ENCODE data around the gene ID2. TPM values are rescaled to one million over a fixed set of nuclear protein-coding genes. Genes with fewer than 3 reads are reported as not detected.

The ID2 gene
- total and polyA plus RNA-seq, 2 of the 13 experiments (the other 11 are each of a cell fraction or from before 2014, with no cell fraction given): 214 to 719 TPM

GRCh38 chr2:8681786-8682692, at the start of gene ID2 (continued):
- TF ChIP-seq HOXD1 (CRISPR knock-in tag; IDR thresholded peaks at IDR 0.05) (peak; percentile 95), ZNF382 (CRISPR knock-in tag; IDR thresholded peaks at IDR 0.05; ENCODE audit: borderline replicate concordance) (no peak), CHCHD3 (CRISPR knock-in tag; IDR thresholded peaks at IDR 0.05) (peak; percentile 94; the same call in 1 of the 2 replicates), CBFB (CRISPR knock-in tag; IDR thresholded peaks at IDR 0.05) (peak; percentile 86), ZNF367 (CRISPR knock-in tag; IDR thresholded peaks at IDR 0.05; ENCODE audit: borderline replicate concordance) (no peak; the same call in 1 of the 2 replicates), SMARCE1 (IDR thresholded peaks at IDR 0.05; ENCODE audit: borderline replicate concordance) (no peak), ZNF354B (CRISPR knock-in tag; IDR thresholded peaks at IDR 0.05) (0 out of 2 replicates have a peak, but pooled peaks have one; percentile 4), NFE2 (CRISPR knock-in tag; IDR thresholded peaks at IDR 0.05) (no peak), GTF3A (CRISPR knock-in tag; conservative IDR thresholded peaks at IDR 0.05) (peak; percentile 69; the same call in 1 of the 2 replicates), BCL3 (CRISPR knock-in tag; IDR thresholded peaks at IDR 0.05) (peak; percentile 60)
- TF ChIP-seq, protein P1, sequence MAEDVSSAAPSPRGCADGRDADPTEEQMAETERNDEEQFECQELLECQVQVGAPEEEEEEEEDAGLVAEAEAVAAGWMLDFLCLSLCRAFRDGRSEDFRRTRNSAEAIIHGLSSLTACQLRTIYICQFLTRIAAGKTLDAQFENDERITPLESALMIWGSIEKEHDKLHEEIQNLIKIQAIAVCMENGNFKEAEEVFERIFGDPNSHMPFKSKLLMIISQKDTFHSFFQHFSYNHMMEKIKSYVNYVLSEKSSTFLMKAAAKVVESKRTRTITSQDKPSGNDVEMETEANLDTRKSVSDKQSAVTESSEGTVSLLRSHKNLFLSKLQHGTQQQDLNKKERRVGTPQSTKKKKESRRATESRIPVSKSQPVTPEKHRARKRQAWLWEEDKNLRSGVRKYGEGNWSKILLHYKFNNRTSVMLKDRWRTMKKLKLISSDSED (CRISPR knock-in tag; IDR thresholded peaks at IDR 0.05): no peak
- TF ChIP-seq, protein P2, sequence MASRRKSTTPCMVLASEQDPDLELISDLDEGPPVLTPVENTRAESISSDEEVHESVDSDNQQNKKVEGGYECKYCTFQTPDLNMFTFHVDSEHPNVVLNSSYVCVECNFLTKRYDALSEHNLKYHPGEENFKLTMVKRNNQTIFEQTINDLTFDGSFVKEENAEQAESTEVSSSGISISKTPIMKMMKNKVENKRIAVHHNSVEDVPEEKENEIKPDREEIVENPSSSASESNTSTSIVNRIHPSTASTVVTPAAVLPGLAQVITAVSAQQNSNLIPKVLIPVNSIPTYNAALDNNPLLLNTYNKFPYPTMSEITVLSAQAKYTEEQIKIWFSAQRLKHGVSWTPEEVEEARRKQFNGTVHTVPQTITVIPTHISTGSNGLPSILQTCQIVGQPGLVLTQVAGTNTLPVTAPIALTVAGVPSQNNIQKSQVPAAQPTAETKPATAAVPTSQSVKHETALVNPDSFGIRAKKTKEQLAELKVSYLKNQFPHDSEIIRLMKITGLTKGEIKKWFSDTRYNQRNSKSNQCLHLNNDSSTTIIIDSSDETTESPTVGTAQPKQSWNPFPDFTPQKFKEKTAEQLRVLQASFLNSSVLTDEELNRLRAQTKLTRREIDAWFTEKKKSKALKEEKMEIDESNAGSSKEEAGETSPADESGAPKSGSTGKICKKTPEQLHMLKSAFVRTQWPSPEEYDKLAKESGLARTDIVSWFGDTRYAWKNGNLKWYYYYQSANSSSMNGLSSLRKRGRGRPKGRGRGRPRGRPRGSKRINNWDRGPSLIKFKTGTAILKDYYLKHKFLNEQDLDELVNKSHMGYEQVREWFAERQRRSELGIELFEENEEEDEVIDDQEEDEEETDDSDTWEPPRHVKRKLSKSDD (CRISPR knock-in tag; IDR thresholded peaks at IDR 0.05; ENCODE audit: low read depth): peak; percentile 72; the same call in 1 of the 2 replicates
- TF ChIP-seq, protein P3, sequence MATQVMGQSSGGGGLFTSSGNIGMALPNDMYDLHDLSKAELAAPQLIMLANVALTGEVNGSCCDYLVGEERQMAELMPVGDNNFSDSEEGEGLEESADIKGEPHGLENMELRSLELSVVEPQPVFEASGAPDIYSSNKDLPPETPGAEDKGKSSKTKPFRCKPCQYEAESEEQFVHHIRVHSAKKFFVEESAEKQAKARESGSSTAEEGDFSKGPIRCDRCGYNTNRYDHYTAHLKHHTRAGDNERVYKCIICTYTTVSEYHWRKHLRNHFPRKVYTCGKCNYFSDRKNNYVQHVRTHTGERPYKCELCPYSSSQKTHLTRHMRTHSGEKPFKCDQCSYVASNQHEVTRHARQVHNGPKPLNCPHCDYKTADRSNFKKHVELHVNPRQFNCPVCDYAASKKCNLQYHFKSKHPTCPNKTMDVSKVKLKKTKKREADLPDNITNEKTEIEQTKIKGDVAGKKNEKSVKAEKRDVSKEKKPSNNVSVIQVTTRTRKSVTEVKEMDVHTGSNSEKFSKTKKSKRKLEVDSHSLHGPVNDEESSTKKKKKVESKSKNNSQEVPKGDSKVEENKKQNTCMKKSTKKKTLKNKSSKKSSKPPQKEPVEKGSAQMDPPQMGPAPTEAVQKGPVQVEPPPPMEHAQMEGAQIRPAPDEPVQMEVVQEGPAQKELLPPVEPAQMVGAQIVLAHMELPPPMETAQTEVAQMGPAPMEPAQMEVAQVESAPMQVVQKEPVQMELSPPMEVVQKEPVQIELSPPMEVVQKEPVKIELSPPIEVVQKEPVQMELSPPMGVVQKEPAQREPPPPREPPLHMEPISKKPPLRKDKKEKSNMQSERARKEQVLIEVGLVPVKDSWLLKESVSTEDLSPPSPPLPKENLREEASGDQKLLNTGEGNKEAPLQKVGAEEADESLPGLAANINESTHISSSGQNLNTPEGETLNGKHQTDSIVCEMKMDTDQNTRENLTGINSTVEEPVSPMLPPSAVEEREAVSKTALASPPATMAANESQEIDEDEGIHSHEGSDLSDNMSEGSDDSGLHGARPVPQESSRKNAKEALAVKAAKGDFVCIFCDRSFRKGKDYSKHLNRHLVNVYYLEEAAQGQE (IDR thresholded peaks at IDR 0.05; ENCODE audit: borderline replicate concordance in 1 of 2, low read depth in 1 of 2, low read length in 2 of 2): peak in 1 of 2 experiments; percentile 89; a peak in 2 of 4 replicates
- TF ChIP-seq, protein P4, sequence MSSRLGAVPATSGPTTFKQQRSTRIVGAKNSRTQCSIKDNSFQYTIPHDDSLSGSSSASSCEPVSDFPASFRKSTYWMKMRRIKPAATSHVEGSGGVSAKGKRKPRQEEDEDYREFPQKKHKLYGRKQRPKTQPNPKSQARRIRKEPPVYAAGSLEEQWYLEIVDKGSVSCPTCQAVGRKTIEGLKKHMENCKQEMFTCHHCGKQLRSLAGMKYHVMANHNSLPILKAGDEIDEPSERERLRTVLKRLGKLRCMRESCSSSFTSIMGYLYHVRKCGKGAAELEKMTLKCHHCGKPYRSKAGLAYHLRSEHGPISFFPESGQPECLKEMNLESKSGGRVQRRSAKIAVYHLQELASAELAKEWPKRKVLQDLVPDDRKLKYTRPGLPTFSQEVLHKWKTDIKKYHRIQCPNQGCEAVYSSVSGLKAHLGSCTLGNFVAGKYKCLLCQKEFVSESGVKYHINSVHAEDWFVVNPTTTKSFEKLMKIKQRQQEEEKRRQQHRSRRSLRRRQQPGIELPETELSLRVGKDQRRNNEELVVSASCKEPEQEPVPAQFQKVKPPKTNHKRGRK (CRISPR knock-in tag; IDR thresholded peaks at IDR 0.05): no peak; the same call in 1 of the 2 replicates
- TF ChIP-seq, protein P5, sequence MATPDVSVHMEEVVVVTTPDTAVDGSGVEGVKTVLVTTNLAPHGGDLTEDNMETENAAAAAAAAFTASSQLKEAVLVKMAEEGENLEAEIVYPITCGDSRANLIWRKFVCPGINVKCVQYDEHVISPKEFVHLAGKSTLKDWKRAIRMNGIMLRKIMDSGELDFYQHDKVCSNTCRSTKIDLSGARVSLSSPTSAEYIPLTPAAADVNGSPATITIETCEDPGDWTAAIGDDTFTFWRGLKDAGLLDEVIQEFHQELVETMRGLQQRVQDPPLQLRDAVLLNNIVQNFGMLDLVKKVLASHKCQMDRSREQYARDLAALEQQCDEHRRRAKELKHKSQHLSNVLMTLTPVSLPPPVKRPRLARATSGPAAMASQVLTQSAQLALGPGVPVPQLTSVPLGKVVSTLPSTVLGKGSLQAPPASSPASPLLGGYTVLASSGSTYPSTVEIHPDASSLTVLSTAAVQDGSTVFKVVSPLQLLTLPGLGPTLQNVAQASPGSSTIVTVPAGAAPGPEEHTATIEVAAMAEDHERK (CRISPR knock-in tag; IDR thresholded peaks at IDR 0.05; ENCODE audit: low read depth): no peak

Data from HepG2 (cell line).